Measurements from ENCODE around the gene COPB2.
"Not testable (repeated sequence)": the region's sequence is repeated elsewhere in the genome, so short reads cannot be mapped to it uniquely, and the experiment has no call there.

COPB2 gene

DNA sequence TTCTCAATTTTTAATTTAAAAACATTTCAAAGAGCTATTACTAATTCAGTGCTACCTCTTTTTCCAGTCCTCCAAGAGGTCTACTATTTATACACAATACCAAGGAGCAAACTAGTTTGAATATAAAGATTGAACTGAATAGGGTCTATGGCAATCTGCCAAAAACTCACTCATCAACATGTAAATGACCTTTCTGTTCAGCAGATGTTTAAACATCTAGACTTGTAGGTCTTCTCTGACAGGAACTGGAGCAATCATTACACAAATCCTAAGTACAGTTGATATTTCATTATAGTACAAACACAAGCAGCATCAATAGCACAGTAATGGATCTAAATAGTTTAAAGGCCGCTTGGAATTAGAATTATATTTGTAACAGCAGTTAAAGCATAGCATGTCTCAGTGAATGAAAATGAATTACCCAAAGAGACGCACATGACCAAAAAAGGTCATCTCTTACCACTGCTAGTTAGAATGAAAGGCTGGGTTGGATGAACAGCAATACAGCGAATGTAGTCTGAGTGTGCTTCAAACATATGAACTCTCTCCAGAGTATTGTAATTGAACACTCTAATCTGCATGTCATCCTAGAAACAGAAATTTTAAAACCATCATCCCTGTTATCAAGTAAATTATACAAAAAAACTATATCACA is 10.7 kb downstream of the COPB2 start:
- no peak for DNase-seq (ENCODE audit: low read depth, low spot score)

DNA sequence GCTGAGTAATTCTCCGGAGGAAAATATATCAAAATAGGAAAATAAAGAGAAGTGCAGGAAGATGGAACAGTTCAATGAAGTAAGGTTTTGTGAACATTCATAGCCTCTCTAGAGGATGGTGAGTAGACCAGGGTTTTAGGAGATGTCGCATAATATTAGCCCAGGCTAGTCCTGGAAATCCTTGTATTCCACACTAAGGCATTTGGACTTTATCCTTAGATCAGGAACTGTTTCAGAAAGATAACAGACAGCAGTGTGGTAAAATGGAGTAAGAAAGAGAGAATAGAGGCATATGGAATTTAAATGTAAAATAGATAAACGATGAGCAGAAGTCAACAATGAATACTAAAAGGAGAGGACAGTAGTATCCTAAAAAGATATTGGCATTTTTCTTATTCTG is 12.1 kb downstream of the COPB2 start:
- DNase-seq (ENCODE audit: low read depth, low spot score): no peak

DNA sequence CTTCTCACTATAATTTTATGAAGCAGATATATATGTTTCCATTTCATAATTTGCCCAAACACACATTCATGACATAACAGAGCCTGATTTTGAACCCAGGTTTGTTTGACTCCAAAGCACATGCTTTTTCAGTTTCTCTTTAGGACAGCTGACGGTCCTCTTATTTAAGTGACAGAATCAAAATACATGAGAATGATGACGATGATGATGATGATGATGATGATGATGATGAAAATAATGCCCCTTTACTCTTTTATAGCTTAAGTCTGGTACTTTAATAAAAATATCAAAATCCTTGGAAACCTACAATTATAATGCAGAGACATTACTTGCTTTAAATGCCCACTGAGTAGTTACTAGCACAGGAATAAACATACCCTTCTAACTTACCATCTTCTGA is 15.3 kb downstream of the COPB2 start:
- no peak for DNase-seq (ENCODE audit: low read depth, low spot score)

DNA sequence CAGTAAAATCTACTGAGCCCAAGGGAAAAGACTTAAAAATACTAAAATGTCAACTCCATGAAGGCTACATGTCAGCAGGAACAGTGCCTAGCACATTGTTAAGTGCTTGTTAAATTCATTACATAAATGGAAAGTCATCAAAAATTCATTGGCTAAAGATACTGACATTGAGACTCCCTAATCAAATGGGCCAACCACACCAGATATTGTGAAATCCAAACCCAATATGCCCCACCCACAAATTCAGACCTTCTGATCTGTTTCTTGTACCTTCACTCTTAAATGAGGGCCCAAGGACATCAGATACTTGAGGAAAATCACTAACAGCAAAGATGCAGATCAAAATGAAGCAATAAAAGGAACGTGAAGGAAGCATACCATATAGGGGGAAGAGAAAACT is 24.9 kb downstream of the COPB2 start:
- no peak for DNase-seq (ENCODE audit: low read depth, low spot score)

DNA sequence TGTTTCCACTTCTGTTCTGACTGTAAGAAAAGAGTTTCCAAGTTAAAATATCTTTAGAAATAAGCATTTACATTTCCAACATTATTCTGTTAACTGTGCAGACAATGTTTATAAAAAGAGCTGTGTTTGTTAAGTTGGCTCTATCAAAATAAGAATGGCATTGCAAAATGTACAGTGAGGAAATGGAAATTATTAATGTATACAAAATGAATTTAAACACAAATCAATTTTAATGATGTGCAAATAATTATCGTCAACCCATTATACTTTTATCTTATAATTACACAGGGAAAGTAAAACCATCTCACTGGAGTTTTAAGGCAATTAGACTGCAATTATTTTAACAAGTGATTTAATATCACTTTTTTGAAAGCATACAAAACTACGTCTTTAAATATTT is 28.2 kb downstream of the COPB2 start:
- DNase-seq (ENCODE audit: low read depth, low spot score): no peak

DNA sequence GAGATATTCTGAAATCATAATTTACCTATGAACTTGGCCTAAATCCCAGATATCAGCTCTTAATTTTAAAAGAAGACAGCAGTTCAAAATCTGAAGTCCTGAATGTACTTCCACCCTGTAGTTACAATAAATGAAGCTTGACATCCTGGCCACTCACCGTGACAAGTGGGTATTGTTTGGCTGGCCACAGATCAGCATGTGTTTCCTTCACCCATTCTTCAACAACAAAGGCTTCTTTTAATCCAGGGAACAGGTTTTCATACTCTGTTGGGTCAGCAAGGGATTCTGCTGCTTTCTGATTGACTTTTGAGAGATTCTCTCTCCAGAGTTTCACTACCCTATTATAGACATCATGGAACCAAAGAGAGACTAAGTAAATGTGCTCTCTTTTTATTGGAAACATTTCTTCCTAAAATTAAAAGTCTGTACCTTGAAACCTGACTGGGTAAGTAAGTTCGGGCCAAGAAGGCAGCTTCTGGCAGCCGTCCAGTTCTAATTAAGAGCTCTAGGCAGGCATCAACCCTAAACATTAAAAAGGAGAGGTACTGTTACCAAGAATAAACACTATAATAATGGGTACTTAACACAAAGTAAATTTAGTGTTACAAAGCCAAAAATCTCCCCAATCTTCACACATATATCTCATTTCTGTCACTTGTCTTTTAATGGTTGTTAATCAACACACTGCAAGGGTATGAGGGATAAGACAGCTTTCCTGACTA is 30.4 kb downstream of the COPB2 start:
- no peak for DNase-seq (ENCODE audit: low read depth, low spot score)

DNA sequence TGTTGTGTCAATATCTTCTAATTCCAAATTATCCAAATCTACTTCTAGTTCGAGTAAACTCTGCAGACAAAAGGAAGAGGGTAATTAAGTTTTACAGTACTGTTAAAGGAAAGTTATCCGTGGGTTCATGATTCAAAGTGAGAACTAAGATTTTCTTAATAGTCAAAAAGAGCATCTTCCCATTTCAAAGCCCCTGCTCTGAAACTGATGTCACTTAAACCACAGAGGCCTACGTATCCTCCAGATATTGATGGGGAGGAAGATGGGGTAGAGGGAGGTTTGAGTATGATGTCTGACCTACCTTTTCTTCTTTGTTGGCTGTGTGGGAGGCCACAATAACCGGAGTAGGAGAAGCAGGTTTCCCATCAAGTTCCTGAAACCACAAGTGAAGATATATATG is 31.5 kb downstream of the COPB2 start:
- no peak for DNase-seq (ENCODE audit: low read depth, low spot score)

DNA sequence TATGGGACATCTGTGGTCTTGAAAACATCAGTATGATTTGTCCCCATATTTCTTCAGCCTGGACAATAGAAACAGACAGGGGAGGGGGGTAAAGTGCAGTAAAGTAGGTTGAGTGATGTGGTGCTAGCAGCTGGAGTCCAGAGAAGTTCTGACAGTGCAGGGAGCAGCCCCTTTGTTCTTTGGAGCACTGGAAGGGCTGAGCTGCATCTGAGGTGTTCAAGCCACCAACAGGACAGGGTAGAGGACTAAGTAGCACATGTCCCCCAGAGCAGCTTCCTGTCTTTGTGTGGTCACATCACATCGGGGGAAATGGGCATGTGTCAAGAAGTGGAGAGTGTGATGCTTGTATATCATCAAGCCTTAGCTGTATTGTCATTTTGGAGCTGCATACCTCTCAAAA is 33.6 kb downstream of the COPB2 start:
- DNase-seq (ENCODE audit: low read depth, low spot score): no peak

DNA sequence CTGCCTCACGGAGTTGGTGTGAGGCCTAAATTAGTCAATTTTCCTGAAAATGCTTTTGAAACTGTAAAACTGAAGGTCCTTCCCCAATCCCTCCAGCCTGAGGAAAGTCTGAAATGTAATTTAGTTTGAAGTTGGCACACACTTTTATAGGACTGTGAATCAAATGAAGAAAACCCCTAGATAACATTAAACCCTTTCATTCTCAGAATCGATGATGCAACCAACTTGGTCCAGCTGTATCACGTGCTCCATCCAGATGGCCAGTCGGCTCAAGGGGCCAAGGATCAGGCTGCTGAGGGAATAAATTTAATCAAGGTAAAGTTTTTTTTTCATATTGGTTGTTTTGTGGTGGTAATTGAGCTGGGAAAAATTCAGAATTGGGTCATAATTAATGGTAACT is 34.0 kb downstream of the COPB2 start:
- DNase-seq (ENCODE audit: low read depth, low spot score): no peak

DNA sequence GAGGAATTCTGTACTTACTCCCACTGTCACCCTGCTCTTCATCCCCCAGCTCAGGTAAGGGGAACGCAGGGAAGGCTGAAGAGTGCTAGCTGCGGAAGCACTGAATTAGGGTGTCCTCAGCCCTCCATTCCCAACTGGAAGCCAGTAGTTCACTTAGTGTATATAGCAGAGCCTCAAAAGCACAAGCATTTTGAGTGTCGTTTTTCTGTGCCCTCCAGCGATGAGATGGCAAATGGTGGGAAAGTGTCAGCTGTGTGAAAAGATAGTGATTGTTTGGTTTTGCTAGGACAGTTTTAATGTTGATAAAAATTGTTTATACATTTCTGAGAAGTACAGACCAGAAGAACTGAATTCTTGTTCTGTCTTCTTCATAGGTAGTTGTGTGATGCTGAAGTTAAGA is 34.8 kb downstream of the COPB2 start:
- DNase-seq (ENCODE audit: low read depth, low spot score): no peak

DNA sequence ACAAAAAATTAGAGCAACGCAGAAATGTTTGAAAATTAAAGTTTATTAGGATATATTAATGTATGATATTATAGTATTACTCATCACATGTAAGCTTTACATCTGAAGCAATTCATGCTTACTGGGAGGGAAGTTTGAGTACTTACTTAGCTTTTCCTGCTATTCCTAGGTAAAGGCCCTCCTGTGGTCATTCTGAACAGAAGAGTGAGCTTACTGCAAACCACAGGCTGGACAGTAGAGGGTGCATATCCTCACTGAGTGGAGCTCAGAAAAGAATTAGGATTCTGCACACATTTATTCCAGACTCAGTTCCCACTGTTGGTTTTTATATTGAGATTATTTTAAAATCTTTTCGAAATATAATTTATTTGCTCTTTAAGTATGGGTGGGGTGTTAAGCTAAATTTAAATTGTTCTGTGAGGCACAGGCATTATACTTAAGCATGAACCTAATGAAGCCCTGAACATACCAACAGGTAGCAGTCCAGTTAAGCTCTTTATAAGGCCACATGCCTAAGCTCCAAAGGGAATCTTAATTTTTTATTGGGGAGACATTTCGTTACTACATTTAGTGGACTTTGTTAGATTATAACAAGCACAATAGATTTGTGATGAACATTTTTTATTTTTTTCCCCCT is 35.4 kb downstream of the COPB2 start:
- DNase-seq (ENCODE audit: low read depth, low spot score): peak; percentile 10

DNA sequence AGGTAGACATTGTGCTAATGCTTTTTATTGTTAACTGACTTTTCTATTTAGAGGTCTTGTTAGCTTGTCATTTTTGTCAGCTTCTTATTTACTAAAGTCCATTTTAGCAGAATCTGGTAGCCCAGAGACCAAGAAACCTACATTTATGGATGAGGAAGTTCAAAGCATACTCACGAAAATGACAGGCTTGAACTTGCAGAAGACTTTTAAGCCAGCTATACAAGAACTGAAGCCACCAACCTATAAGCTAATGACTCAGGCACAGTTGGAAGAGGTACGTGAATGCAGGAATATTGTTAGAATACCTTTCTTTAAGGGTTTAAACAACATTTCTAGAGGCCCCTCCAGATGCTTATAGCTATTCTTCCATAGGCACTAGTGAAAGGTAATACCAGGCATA is 42.7 kb downstream of the COPB2 start:
- no peak for DNase-seq (ENCODE audit: low read depth, low spot score)

DNA sequence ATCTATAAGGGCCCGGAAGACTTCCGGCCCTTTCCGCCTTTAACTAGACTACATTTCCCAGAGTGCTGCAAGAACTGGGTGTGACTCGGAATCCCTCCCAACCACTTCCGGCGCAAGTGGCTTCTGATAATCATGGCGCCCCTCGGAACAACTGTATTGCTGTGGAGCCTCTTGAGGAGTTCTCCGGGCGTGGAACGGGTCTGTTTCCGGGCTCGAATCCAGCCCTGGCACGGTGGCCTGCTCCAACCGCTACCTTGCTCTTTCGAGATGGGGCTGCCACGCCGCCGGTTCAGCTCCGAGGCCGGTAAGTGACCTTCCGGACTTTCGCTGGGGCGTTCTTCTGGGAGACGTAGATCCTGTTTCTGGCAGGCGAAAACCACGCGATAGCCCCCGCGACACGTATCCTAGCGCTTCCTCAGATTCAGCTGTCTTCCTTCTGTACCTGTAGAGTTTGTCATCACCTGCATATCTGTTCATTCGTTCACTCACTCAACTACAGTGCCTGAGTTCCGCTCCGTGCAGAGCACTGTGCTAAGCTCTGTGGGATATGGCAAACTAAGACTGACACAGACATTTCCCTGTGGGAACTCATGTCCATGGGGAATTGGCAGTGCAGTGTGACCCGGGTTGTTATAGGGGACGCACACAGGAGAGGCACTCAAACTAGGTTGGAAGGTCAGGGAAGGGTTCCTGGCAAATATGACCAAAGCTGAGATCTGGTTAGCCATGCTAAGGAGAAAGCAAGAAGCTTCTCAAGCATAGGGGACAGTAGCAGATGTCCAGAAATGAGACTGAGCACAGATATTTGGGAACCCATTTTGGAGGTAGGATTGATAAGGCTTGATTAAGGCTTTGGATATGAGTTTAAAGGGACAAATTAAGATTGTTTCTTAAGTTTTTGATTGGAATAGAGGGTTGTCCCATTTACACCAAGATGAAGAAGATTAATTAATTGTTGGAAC is 45.3 kb downstream of the COPB2 start, which contains the start of gene MRPS22:
MRPS22 (plus strand) TSS at position 126 of the 962 bp plus-strand sequence; CDS start at position 133, 7 bp downstream.
- DNase-seq (ENCODE audit: low read depth, low spot score): peak; percentile 48

DNA sequence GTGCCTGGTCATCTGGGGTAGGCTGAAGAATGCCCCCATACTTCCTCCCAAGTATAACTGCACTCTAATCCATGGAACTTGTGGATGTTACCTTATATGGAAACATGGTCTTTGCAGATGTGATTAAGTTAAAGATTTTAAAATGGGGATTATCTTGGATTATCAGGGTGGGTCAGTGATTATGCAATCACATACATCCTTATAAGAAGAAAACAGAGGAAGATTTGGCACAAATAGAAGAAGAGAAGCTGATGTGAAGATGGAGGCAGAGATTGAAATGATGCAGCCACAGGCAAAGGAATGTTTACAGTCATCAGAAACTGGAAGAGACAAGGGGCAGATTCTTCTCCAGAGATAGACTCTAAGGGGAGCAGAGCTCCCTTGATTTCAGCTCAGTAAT is 47.4 kb downstream of the COPB2 start:
- no peak for DNase-seq (ENCODE audit: low read depth, low spot score)

DNA sequence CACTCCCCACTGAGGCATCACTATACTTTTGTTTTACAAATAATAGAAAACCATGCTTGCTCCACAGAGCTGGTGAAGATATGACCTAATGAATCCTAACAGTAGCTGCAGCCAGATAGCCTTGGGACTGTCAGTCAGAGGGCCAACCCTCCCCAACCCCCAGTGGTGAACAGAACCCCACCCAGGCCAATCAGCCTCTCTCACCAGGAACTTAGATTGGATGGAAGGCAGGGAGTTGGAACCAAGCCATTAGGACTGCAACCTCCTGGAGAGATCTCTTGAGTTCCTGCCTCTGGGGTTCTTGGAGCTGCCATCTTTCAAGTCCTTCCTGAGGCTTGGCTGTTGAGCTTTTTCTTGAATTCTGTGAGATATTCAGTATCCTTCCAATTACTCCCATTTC is 48.7 kb downstream of the COPB2 start:
- no peak for DNase-seq (ENCODE audit: low read depth, low spot score)

DNA sequence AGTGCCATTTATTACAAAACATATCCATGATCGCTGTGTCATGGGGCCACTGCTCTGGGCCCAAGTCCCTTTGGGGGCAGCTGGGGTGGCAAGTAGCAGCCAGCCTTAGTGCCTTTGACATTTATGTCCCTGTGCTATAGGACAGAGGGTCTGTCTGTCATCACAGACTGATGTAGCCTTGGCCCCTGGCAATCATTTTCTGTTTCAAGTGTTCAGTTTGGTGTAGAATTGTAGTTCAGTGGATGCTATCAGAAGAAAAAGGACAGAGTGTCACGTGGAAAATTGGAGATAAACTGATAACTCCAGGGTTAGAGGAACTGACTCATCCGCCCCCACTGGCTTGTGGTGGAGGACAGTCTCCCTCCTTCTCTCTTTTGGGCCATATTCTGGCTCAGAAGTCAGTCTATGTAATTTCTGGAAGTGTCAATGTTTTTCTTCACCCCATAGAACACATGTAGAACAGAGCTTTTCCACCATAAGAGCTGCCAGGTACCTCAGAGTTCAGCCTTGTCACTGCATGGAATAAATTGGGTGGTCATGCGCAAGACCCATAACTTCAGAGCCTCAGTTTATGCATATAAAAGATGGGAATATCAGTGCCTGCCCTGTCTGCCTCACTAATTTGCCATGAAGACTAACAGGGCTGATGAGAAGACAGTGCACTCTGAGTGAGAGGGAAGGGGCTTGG is 50.1 kb downstream of the COPB2 start:
- DNase-seq (ENCODE audit: low read depth, low spot score): no peak

DNA sequence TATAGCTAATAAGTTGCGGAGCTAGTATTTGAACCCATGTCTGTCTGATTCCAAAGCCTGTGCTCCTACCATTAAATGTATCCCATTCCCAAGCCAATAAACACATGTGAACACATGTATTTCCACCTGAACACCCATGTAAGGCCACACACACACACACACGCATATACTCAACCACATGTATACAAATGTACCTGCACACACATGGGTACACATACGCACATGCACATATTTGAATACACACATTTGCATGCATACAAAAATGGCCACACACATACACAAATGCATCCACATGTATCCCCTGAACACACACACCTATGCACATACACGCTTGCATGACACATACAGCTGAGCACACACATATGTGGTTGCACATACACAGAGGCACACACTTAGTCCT is 51.0 kb downstream of the COPB2 start:
- DNase-seq (ENCODE audit: low read depth, low spot score): no peak

DNA sequence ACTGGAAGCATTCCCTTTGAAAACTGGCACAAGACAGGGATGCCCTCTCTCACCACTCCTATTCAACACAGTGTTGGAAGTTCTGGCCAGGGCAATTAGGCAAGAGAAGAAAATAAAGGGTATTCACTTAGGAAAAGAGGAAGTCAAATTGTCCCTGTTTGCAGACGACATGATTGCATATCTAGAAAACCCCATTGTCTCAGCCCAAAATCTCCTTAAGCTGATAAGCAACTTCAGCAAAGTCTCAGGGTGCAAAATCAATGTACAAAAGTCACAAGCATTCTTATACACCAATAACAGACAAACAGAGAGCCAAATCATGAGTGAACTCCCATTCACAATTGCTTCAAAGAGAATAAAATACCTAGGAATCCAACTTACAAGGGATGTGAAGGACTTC is 54.8 kb downstream of the COPB2 start:
- not testable (repeated sequence) for DNase-seq (ENCODE audit: low read depth, low spot score)

DNA sequence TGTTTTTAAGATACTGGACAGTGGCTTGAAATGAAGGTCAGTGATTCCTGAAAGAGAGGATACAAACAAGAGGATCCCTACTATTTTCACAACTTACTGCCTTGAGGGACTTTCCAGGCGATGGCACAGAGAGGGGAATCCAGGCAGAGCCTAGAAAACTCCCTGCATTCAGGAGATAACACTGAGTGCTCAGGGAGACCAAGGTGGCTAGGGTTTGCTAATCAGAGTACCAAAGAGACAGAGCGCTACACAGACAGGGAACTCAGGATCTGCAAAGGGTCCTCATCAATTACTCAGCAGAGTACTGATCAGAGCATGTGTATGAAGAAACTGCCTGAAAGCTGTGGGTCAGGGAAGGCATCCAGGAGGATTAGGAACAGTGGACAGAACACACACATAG is 57.4 kb downstream of the COPB2 start:
- no peak for DNase-seq (ENCODE audit: low read depth, low spot score)

DNA sequence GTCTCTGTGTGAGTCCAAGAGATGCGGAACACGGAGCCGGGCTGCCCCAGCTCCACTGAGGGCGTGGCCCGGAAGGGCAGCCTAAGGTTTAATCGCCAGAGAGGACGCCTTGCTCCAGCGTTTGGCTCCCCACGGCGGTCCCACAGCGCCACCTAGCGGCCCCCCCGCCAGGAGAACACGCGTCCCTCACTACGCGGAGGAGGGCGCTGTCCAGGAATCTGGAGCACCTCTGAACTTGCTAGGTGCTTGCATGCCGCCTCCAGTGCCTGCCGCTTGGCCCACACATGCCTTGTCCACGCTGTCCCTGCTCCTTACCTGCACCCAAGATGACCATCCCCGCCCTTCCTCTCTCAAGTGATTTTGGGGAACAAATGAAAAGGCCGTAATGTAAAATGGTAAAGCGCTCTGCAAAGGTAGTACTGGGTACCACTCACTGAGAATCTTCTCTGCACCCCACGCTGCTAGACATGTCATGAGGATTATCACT is 60.0 kb downstream of the COPB2 start:
- peak; percentile 41 for DNase-seq (ENCODE audit: low read depth, low spot score)

DNA sequence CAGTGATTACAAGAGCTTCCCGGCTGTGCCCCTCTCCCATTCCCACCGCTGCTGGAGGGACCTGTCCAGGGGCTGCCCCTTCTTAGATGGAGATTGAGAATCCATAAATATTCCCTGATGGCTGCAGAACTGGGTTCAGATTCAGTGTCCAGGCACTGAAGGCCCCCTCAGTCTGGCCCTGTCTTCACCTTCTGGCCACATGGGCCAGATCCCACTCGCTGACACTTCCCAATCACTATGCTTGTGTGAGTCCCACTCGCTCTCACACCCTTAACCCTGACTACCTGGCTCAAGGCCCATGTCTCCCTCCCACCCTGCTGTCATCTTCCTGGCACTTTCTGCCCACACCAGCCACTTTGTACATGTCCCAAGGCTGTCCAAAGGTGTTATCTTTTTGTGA is 61.1 kb downstream of the COPB2 start:
- no peak for DNase-seq (ENCODE audit: low read depth, low spot score)

Measured in brain pericyte (primary cell).